ENCODE results near the gene MYO16.

DNA sequence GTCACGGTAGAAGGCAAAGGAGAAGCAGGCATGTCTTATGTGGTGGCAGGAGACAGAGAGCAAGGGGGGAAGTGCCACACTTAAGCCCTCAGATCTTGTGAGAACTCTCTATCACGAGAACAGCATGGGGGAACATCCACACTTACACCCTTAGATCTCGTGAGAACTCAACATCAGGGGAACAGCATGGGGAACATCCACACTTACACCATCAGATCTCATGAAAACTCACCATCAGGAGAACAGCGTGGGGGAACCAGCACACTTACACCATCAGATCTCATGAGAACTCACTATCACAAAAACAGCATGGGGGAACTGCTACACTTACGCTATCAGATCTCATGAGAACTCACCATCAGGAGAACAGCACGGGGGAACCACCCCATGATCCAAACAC is 445.0 kb downstream of the MYO16 start:
- TF ChIP-seq POLR2A (IDR thresholded peaks at IDR 0.05), result no peak
- TF ChIP-seq CTCF (IDR thresholded peaks at IDR 0.05), result no peak
